Upper lobe of right lung (tissue), 1 donor: Measurements from ENCODE around the gene ENTREP3. TPM values are rescaled to one million over a fixed set of nuclear protein-coding genes. Genes with fewer than 3 reads are reported as not detected.
A peak's percentile ranks its signal among the peaks of the same experiment; 100 is the strongest.
"Not testable (repeated sequence)": the region's sequence is repeated elsewhere in the genome, so short reads cannot be mapped to it uniquely, and the experiment has no call there.

Source experiments
- ATAC-seq: fragments of 200-7000 bp; cut with Tn5 transposase; one replicate; pipeline ENCODE4 v1.9.1; 2020; ENCODE audit warnings: mild to moderate bottlenecking, moderate library complexity
- DNase-seq: peaks from one replicate; pipeline ENCODE4 v3.0.0-alpha.2; 2020
- H3K27ac ChIP-seq: fragments of 200-600 bp; one replicate; pipeline ENCODE4 v1.8.0; 2022
- H3K27me3 ChIP-seq: fragments of 200-600 bp; one replicate; pipeline ENCODE4 v1.8.0; 2022; ENCODE audit warnings: mild to moderate bottlenecking
- H3K36me3 ChIP-seq: fragments of 200-600 bp; one replicate; pipeline ENCODE4 v1.8.0; 2022
- H3K4me1 ChIP-seq: fragments of 200-600 bp; one replicate; pipeline ENCODE4 v1.8.0; 2022
- H3K4me3 ChIP-seq: fragments of 200-600 bp; one replicate; pipeline ENCODE4 v1.8.0; 2022; ENCODE audit warnings: mild to moderate bottlenecking
- H3K9me3 ChIP-seq: fragments of 200-600 bp; one replicate; pipeline ENCODE4 v1.8.0; 2022
- intact Hi-C: fragments of 100-400 bp; cut with DNase I; formaldehyde crosslinking; loops from one replicate; pipeline ENCODE4 v1.11.0; 2022
- total RNA-seq: library from RNA; stranded (reverse); fragmentation: NEBNext Ultra II Directional; extraction: Animal tissue kit (Norgen Biotek cat#: 25700); gene quantifications from one replicate; pipeline ENCODE4 v1.2.1, GENCODE V29; 2021
- TF ChIP-seq, protein P1 (sequence below): fragments of 200-600 bp; IDR thresholded peaks from one replicate; pipeline ENCODE4 v1.8.0; 2022; ENCODE audit warnings: antibody characterized with exemption
- donor health status: DM: no; HTN: yes; CAD: no; lungs with severe emphysema.

Gene ENTREP3
- total RNA-seq, 1 donor from 2014 or later: 27.8 TPM

DNA sequence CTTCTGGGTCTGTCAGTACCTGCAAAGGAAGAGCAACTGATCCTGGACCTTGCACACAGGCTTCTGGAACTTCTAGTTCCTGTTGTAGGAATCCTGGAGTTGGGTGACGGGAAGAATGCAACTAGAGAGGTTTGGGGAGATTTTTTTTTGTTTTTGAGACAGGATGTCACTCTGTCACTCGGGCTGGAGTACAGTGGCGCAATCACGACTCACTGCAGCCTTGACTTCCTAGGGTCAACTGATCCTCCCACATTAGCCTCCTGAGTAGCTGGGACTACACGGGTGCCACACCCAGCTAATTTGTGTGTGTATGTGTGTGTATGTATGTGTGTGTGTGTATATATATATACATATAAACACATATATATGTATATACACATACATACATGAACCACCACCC, 18.8 kb downstream of the ENTREP3 start:
- no peak overlapping the region for H3K4me3 ChIP-seq
- ATAC-seq: no peak

DNA sequence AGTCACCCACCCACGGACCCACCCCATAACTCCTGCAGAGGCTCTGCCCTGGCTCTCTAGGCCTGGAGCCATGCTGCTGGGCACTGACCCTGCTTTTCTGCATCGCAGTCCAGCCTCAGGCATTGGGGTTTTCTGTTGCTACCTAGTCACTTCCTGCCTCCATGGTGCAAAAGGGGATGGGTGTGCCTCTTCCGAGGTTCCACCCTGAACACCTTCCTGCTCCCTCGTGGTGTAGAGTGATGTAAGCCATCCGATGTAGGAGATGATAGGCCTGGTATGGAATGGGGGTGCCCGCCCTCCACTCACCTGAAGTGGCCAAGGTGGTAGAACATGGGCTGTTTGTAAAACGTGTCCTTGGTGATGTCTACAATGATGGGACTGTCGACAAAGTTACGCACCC, 19.9 kb downstream of the ENTREP3 start:
- DNase-seq, H3K27ac ChIP-seq, H3K9me3 ChIP-seq, H3K27me3 ChIP-seq, intact Hi-C loops, H3K4me3 ChIP-seq, ATAC-seq, H3K4me1 ChIP-seq: not testable (repeated sequence)
- peaks cover 34% of the 10 kb centered on the region for H3K36me3 ChIP-seq

More for the DNA sequence above, 18.8 kb downstream of the ENTREP3 start:
- Histone ChIP-seq H3K9me3 (no peaks in the 10 kb centered on the region), H3K4me1 (peaks cover 7% of the 10 kb centered on the region), H3K27ac (no peak overlapping the region), H3K36me3 (peaks cover 34% of the 10 kb centered on the region), H3K27me3 (no peaks in the 10 kb centered on the region)
- intact Hi-C loops: no loop called here
- TF ChIP-seq, protein P1, sequence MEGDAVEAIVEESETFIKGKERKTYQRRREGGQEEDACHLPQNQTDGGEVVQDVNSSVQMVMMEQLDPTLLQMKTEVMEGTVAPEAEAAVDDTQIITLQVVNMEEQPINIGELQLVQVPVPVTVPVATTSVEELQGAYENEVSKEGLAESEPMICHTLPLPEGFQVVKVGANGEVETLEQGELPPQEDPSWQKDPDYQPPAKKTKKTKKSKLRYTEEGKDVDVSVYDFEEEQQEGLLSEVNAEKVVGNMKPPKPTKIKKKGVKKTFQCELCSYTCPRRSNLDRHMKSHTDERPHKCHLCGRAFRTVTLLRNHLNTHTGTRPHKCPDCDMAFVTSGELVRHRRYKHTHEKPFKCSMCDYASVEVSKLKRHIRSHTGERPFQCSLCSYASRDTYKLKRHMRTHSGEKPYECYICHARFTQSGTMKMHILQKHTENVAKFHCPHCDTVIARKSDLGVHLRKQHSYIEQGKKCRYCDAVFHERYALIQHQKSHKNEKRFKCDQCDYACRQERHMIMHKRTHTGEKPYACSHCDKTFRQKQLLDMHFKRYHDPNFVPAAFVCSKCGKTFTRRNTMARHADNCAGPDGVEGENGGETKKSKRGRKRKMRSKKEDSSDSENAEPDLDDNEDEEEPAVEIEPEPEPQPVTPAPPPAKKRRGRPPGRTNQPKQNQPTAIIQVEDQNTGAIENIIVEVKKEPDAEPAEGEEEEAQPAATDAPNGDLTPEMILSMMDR: no peak
- no peak for DNase-seq

DNA sequence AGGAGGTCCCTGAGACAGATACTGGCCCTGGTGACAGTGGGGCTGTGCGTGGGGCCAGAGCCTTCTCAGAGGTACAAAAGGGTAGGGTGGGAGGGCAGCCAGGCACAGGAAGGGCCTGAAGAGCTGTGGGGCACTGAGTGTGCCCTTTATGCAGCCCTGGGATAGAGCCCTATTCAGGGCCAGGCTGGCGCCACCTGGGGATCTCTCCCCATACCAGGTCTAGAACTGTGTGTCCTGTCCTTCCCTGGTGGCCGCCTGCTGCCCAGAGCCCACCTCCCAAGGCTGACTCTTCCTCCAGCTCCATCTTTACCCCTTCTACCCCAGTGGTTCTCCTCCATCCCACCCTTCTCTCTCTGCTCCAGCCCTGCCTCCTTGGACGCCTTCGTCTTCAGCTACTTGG, 21.8 kb downstream of the ENTREP3 start:
- DNase-seq, H3K4me1 ChIP-seq, H3K4me3 ChIP-seq, H3K27me3 ChIP-seq, H3K9me3 ChIP-seq, intact Hi-C loops, H3K27ac ChIP-seq: not testable (repeated sequence)
- H3K36me3 ChIP-seq: peaks cover 24% of the 10 kb centered on the region
- peak; percentile 11 for ATAC-seq

DNA sequence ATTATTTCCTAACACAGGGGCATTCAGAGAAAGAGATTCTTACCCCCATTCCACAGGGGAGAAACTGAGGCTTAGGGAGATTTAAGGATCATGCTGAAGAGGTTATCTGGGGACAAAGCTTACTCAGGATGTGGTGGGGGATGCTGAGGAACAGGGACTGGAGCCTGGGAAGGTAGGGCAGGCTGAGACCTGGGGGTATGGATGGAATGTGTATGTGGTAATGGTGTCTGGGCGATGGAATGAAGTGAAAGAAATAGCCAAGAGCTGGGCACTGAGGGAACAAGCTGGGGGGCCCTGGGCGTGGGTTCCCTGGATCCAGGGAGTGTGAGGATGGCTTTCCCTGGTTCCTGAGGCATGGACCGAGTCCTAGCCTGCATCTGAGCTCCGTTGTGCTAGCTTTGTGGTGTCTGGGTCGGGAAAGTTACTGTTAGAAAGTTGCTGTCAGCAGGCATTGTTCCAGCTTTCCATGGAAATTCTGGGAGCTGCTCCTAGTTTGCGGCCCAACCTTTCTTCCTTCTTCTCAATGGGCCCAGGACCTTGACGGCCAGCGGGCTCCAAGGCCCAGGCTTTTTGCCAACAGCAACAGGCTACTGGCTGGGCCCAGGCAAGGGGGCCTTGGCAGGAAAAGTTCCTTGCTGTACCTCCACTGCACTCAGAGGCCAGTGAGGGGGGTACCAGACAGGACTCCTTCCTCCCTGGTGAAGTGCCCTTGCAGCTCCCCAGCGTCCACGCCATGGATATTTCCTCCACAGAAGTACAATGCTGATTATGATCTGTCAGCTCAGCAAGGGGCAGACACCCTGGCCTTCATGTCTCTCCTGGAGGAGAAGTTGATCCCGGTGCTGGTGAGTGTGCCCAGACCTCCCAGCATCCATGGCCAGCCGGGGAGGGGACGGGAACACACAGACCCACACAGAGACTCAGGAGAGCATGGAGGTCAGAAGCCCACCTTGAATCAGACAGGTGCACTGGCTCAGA, 23.0 kb downstream of the ENTREP3 start:
- H3K27me3 ChIP-seq, ATAC-seq, H3K4me3 ChIP-seq, H3K27ac ChIP-seq, H3K9me3 ChIP-seq, intact Hi-C loops, H3K4me1 ChIP-seq, DNase-seq: not testable (repeated sequence)
- H3K36me3 ChIP-seq: peaks cover 16% of the 10 kb centered on the region

DNA sequence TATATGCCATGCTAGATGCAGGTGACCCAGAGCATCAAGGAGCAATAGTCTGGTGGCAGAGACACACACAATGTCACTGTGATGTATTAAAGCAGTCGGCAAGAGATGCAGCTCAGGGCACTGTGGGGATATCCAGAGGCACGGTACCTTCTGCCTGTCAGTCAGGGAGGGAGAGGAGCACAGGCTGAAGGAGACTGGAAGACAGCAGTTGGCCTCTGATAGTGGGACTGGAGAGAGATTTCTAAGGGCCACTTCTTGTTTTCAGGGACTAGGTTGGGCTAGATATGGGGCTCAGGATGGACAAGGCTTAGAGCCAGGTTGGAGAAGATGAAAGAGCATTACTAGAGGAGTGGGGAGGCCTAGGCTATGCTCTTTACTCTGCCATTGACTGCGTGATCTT, 24.0 kb downstream of the ENTREP3 start:
- H3K4me3 ChIP-seq, H3K9me3 ChIP-seq, H3K27ac ChIP-seq, H3K27me3 ChIP-seq, H3K36me3 ChIP-seq, DNase-seq, intact Hi-C loops, H3K4me1 ChIP-seq, ATAC-seq: not testable (repeated sequence)

DNA sequence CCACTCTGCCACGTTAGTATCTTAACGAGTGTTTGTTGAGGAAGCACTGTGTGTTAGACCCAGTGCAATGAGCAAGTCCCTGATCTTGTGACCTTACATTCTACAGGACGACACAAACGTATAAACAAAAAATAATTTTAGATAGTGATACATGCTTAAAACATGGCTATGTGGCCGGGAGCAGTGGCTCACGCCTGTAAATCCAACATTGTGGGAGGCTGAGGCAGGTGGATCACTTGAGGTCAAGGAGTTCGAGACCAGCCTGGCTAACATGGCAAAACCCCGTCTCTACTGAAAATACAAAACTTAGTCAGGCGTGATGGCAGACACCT, 27.2 kb downstream of the ENTREP3 start:
- peak overlapping the region; percentile 84 for H3K27ac ChIP-seq
- DNase-seq (no peak), ATAC-seq (no peak)
- no peaks in the 10 kb centered on the region for H3K36me3 ChIP-seq
- H3K4me3 ChIP-seq: peak overlapping the region; percentile 71
- TF ChIP-seq, protein P1: no peak
- H3K9me3 ChIP-seq: no peaks in the 10 kb centered on the region
- intact Hi-C loops: no loop called here
- H3K4me1 ChIP-seq: peaks cover 27% of the 10 kb centered on the region
- no peaks in the 10 kb centered on the region for H3K27me3 ChIP-seq

DNA sequence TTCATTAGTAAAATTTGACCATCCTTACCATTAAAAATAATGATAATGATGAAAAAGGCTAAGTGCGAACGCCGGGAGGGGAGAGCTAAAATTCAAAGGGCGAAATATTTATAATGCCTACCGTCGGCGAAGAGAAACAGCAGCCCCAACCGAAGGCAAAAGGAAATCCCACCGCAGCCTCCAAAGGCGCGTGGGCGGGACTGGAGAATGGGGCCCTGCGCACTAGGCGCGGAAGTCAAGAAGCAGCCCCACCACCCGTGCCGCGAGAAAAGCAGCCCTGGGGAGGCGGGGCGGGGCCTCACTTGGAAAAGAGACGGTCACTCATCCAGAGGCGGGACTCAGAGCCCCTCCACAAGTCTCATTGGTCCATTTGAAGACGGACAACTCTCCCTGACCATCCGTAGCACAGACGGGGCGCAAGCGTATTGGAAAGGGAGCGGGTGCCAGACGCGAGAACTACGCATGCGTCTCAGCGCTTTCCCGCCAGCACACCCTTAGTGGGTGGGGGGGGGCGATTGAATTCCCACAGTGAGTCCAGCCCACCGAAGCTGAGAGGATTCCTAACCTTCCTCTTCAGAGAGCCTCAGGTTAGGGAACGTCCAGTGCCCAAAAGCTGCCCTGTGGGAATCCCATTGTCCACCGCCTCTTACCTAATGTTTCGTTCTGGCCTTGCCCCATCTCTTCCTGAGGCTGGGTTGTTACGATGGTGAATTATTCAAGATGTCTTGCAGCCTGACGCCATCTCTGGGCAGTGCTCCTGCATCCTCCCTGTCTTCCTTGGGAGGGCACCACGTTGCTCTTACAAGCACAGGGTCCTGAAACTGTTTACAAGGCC, 27.8 kb downstream of the ENTREP3 start:
- Histone ChIP-seq H3K4me3 (peak overlapping the region; percentile 71), H3K9me3 (no peaks in the 10 kb centered on the region), H3K4me1 (peaks cover 27% of the 10 kb centered on the region), H3K36me3 (no peaks in the 10 kb centered on the region), H3K27me3 (no peaks in the 10 kb centered on the region), H3K27ac (peak overlapping the region; percentile 84)
- intact Hi-C loops: no loop called here
- TF ChIP-seq, protein P1: no peak
- DNase-seq (peak; percentile 98), ATAC-seq (peak; percentile 98)
